PC-9 (cell line): ENCODE measurements around the gene CBL. TPM values are rescaled to one million over a fixed set of nuclear protein-coding genes. Genes with fewer than 3 reads are reported as not detected.

Experiments used
- BruUV-seq: library from RNA; stranded (reverse); fragments of 400-500 nt; replicated peaks from 2 replicates; lab custom pipeline; 2021; lab: Mats Ljungman, UMichigan
- CTCF ChIA-PET: fragments of 300-600 bp; sonication (Branson Sonifier 250); formaldehyde crosslinking; loops from one replicate; lab custom pipeline; 2022; ENCODE audit warnings: antibody characterized with exemption; lab: Charles Lee
- POLR2A ChIA-PET: fragments of 300-600 bp; sonication (Branson Sonifier 250); formaldehyde crosslinking; loops from one replicate; lab custom pipeline; 2022; ENCODE audit warnings: antibody characterized with exemption; ENCODE audit not compliant: unreplicated experiment; lab: Charles Lee
- DNase-seq, 2 experiments: peaks; one replicate each; pipeline versions ENCODE4 v3.0.0 to v3.0.0-alpha.2; 2015 to 2022; ENCODE audit warnings: mixed read lengths in 1 of 2
- H2AFZ ChIP-seq: fragments of 200-600 bp; sonication (generic); 2 replicates; pipeline ENCODE4 v1.8.1; 2017; ENCODE audit warnings: antibody characterized with exemption
- H3F3A ChIP-seq: fragments of 200-600 bp; sonication (generic); 2 replicates; pipeline ENCODE4 v1.8.1; 2017; ENCODE audit warnings: antibody characterized with exemption, mild to moderate bottlenecking, low read depth; ENCODE audit not compliant: insufficient read depth
- H3K27ac ChIP-seq: fragments of 200-600 bp; sonication (generic); 2 replicates; pipeline ENCODE4 v1.6.1; 2016; ENCODE audit warnings: mixed run types
- H3K27me3 ChIP-seq: fragments of 200-600 bp; sonication (generic); 2 replicates; pipeline ENCODE4 v1.6.1; 2016; ENCODE audit warnings: low read depth, mixed run types; ENCODE audit not compliant: insufficient read depth
- H3K36me3 ChIP-seq: fragments of 200-600 bp; sonication (generic); 2 replicates; pipeline ENCODE4 v1.6.1; 2016; ENCODE audit warnings: low read depth, mixed run types
- H3K4me1 ChIP-seq: fragments of 200-600 bp; sonication (generic); replicated peaks from 2 replicates; pipeline ENCODE4 v1.6.1; 2016; ENCODE audit warnings: mixed run types; ENCODE audit not compliant: insufficient read depth
- H3K4me2 ChIP-seq: fragments of 200-600 bp; sonication (generic); 2 replicates; pipeline ENCODE4 v1.6.1; 2017; ENCODE audit warnings: mixed run types
- H3K4me3 ChIP-seq: fragments of 200-600 bp; sonication (generic); 2 replicates; pipeline ENCODE4 v1.6.1; 2016; ENCODE audit warnings: mixed run types
- H3K79me2 ChIP-seq: fragments of 200-600 bp; sonication (generic); 2 replicates; pipeline ENCODE4 v1.6.1; 2017; ENCODE audit warnings: low read depth, mixed run types
- H3K9me2 ChIP-seq: fragments of 200-600 bp; sonication (generic); 2 replicates; pipeline ENCODE4 v1.8.1; 2017; ENCODE audit warnings: mild to moderate bottlenecking; ENCODE audit not compliant: insufficient read depth
- H3K9me3 ChIP-seq: fragments of 200-600 bp; sonication (generic); 2 replicates; pipeline ENCODE4 v1.8.1; 2016; ENCODE audit warnings: low read depth; ENCODE audit not compliant: insufficient read depth
- H4K20me1 ChIP-seq: fragments of 200-600 bp; sonication (generic); 2 replicates; pipeline ENCODE4 v1.8.1; 2017; ENCODE audit not compliant: insufficient read depth
- EZH2 ChIP-seq: fragments of 200-600 bp; sonication (generic); IDR thresholded peaks from 2 replicates; pipeline ENCODE4 v1.8.0; 2017; ENCODE audit warnings: antibody characterized with exemption, low read depth
- intact Hi-C: fragments of 100-400 bp; cut with micrococcal nuclease; formaldehyde crosslinking; loops from one replicate; pipeline ENCODE4 v1.10.0; 2022; ENCODE audit not compliant: unreplicated experiment
- total RNA-seq: library from RNA; stranded (reverse); gene quantifications from 2 replicates; pipeline ENCODE4 v1.2.3, GENCODE V29; 2021
- TF ChIP-seq, protein P1 (sequence below): fragments of 200-600 bp; sonication (generic); conservative IDR thresholded peaks from 2 replicates; pipeline ENCODE4 v1.6.1; 2017; ENCODE audit warnings: mixed run types, antibody characterized with exemption, mild to moderate bottlenecking, moderate library complexity

Gene CBL
- total RNA-seq, 1 experiment from 2014 or later: 32.9 TPM

DNA sequence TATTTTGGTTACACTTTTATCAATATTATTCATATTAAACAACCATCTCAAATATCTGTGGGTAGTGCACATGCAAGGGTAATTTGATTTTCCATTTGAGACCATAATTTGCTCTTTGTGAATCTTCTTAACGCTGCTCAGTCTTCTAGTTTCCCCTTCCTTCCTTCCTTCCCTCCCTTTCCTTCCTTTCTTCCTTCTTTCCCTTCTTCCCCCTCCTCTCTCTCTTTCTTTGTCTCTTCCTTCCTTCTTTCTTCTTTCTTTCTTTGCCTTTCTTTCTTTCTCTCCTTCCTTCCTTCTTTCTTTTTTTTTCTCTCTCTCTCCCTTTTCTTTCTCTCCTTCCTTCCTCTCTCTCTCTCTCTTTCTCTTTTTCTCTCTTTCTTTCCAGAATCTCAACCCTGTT lies 124.1 kb downstream of the CBL start:
- TF ChIP-seq EZH2: no peak
- TF ChIP-seq, protein P1, sequence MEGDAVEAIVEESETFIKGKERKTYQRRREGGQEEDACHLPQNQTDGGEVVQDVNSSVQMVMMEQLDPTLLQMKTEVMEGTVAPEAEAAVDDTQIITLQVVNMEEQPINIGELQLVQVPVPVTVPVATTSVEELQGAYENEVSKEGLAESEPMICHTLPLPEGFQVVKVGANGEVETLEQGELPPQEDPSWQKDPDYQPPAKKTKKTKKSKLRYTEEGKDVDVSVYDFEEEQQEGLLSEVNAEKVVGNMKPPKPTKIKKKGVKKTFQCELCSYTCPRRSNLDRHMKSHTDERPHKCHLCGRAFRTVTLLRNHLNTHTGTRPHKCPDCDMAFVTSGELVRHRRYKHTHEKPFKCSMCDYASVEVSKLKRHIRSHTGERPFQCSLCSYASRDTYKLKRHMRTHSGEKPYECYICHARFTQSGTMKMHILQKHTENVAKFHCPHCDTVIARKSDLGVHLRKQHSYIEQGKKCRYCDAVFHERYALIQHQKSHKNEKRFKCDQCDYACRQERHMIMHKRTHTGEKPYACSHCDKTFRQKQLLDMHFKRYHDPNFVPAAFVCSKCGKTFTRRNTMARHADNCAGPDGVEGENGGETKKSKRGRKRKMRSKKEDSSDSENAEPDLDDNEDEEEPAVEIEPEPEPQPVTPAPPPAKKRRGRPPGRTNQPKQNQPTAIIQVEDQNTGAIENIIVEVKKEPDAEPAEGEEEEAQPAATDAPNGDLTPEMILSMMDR: no peak
- no peak overlapping the region for H2AFZ ChIP-seq
- no peak for DNase-seq
- intact Hi-C loops: no loop called here
- POLR2A ChIA-PET: no interaction called here
- H3K4me1 ChIP-seq: peaks cover 4% of the 10 kb centered on the region
- H3K79me2 ChIP-seq: peaks cover 6% of the 10 kb centered on the region
- H3K4me3 ChIP-seq: no peak overlapping the region
- CTCF ChIA-PET: no interaction called here
- H3K9me3 ChIP-seq: no peaks in the 10 kb centered on the region
- no TSS peak for BruUV-seq
- no peaks in the 10 kb centered on the region for H3K27me3 ChIP-seq
- H3K9me2 ChIP-seq: no peaks in the 10 kb centered on the region
- no peaks in the 10 kb centered on the region for H3K36me3 ChIP-seq
- H3K4me2 ChIP-seq: no peak overlapping the region
- no peaks in the 10 kb centered on the region for H3F3A ChIP-seq
- H3K27ac ChIP-seq: no peak overlapping the region
- H4K20me1 ChIP-seq: no peaks in the 10 kb centered on the region

DNA sequence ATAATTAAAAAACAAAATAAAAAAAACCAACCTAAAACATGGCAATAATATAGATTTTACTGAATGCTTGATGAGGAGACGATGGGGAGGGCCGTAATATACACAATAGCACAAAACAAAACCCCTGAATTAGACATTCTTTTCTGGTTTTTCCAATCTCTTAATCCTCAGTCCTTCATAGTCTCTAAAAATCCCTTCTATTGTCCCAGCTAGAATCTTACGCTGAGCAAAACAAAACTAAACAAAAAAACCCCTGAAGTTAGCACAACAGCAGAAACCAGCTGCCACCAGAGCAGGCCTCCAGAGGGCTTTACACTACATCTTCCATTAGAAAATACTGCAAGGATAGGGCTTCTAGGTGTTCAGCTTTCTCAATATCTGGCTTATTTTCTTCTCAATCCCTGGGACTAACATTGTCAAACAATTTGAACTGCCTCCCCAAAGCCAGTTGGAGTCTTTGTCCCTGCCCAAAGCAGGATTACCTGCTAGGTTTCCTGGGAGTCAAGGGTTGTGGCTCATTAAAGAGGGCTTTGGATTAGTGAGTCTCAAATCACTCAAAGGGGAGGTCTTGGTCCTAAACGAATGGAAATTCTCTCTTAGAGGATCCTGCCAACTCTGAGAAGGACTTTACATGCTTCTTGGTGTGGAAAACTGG lies 126.1 kb downstream of the CBL start:
- Histone ChIP-seq H3K36me3 (no peaks in the 10 kb centered on the region), H3K4me1 (peaks cover 10% of the 10 kb centered on the region), H3K9me3 (no peaks in the 10 kb centered on the region), H3K27ac (no peak overlapping the region), H3K4me2 (no peak overlapping the region), H3K9me2 (no peaks in the 10 kb centered on the region), H3K4me3 (no peak overlapping the region), H3K79me2 (peaks cover 19% of the 10 kb centered on the region), H4K20me1 (no peaks in the 10 kb centered on the region), H3F3A (peaks cover 8% of the 10 kb centered on the region; the same call in 1 of the 2 replicates), H2AFZ (no peak overlapping the region), H3K27me3 (no peaks in the 10 kb centered on the region)
- intact Hi-C loops: no loop called here
- no peak for DNase-seq
- no peak for TF ChIP-seq EZH2
- TF ChIP-seq, protein P1: no peak
- CTCF ChIA-PET: interaction anchor here (1.1 kb wide), 1 partner anchor 10 kb away, joined by 3 read pairs; no protein-coding TSS in a partner anchor
- no TSS peak for BruUV-seq
- POLR2A ChIA-PET: no interaction called here

DNA sequence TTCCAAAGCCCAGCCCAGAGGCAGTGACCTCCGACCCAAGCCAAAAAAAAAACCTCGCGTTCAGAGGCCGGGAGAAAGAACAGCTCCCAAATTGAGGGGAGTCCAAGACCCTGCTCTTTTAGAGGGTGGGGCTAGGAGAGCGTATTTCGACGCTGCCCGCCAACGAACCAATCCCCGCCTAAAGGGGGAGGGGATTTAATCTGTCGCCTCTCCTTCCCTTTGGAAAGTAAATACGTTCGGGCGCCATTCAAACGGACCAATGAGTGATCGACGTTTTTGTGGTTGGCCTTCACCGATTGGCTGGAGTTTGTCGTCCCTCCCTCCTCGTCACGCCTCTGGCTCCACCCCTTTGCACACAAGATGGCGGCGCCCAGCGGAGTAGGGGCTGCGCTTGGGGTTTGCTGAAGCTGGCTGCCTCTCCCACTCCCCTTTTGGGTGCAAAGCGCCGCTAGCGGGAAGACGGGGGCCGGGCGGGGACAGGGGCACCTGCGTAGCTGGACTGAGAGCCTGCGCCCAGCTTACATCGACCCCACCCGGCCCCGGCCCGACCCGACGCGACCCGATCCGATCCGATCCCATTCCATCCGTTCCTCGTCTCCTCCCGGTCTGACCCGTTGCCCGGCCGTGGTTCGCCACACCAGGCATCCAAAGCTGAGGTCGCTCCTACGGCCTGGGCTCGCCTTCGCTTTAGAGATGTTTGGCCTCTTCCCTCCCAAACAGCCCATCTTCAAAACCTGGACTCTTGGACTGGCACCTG lies 128.2 kb downstream of the CBL start, which contains the start of gene RNF26:
TSS of gene RNF26 (plus strand) at position 354 of the 757 bp plus-strand sequence. CDS start 596 bp downstream, outside the sequence.
- TSS peak; percentile 47 for BruUV-seq
- no peaks in the 10 kb centered on the region for H4K20me1 ChIP-seq
- ChIA-PET POLR2A (interaction anchor here (0.6 to 0.7 kb wide), 3 partner anchors 19 to 242 kb away, joined by 4 to 5 read pairs (median 4); no protein-coding TSS in a partner anchor), CTCF (interaction anchor here (0.5 to 1.1 kb wide), 5 partner anchors 12 to 644 kb away, joined by 3 to 5 read pairs (median 3); no protein-coding TSS in a partner anchor)
- H3F3A ChIP-seq: peaks cover 25% of the 10 kb centered on the region; the same call in 1 of the 2 replicates
- H3K27me3 ChIP-seq: no peaks in the 10 kb centered on the region
- DNase-seq: peak; percentile 90 to 97
- H3K9me2 ChIP-seq: no peaks in the 10 kb centered on the region
- H3K4me3 ChIP-seq: peak within 1 kb of the TSS; percentile 69
- intact Hi-C loops: no loop called here
- H3K4me1 ChIP-seq: peaks cover 16% of the 10 kb centered on the region
- no peaks in the 10 kb centered on the region for H3K36me3 ChIP-seq
- no peak for TF ChIP-seq EZH2
- TF ChIP-seq, protein P1: no peak
- no peaks in the 10 kb centered on the region for H3K9me3 ChIP-seq
- H3K4me2 ChIP-seq: peak within 1 kb of the TSS; percentile 86
- peak within 1 kb of the TSS; percentile 86 for H2AFZ ChIP-seq
- peak within 1 kb of the TSS; percentile 60 for H3K27ac ChIP-seq
- H3K79me2 ChIP-seq: peaks cover 19% of the 10 kb centered on the region
